IPS DF 4.7 (cell line): ENCODE results near the gene CPA3.

Experiments used
- DNase-seq: peaks from one replicate; pipeline ENCODE4 v3.0.0-alpha.2; 2013; ENCODE audit warnings: low spot score; ENCODE audit errors: extremely low read depth

Gene CPA3

GRCh38 chr3:148916132-148916531, 51.0 kb downstream of the CPA3 start:
- no peak for DNase-seq

- DNase-seq = no peak
Observed at GRCh38 chr3:148922467-148922866, 57.4 kb downstream of the CPA3 start.

- no peak for DNase-seq
Observed at GRCh38 chr3:148923592-148923991, 58.5 kb downstream of the CPA3 start.

GRCh38 chr3:148924562-148924961, 59.5 kb downstream of the CPA3 start:
- no peak for DNase-seq

GRCh38 chr3:148925845-148926244, 60.7 kb downstream of the CPA3 start:
- DNase-seq = no peak

- DNase-seq = no peak
Observed at GRCh38 chr3:148930752-148931151, 65.7 kb downstream of the CPA3 start.

- DNase-seq = no peak
Observed at GRCh38 chr3:148931574-148931973, 66.5 kb downstream of the CPA3 start.

- no peak for DNase-seq
Observed at GRCh38 chr3:148932972-148933371, 67.9 kb downstream of the CPA3 start.

- no peak for DNase-seq
Observed at GRCh38 chr3:148937467-148938255, 72.6 kb downstream of the CPA3 start.

- DNase-seq = no peak
Observed at GRCh38 chr3:148938306-148938705, 73.2 kb downstream of the CPA3 start.

GRCh38 chr3:148938936-148939335, 73.8 kb downstream of the CPA3 start:
- DNase-seq = no peak

- DNase-seq = no peak
Observed at GRCh38 chr3:148940983-148941382, 75.9 kb downstream of the CPA3 start.

- no peak for DNase-seq
Observed at GRCh38 chr3:148943506-148944205, 78.6 kb downstream of the CPA3 start.

- DNase-seq = no peak
Observed at GRCh38 chr3:148945116-148945515, 80.0 kb downstream of the CPA3 start.
